ENCODE data around the gene TNKS2. TPM values are rescaled to one million over a fixed set of nuclear protein-coding genes. Genes with fewer than 3 reads are reported as not detected.

Gene TNKS2
- total RNA-seq, 4 donors from 2014 or later, result 26.2 to 40.3 (median 29.5) TPM

- in situ Hi-C loops (cut with MboI; ENCODE audit: low sequenced_read_pairs in 4 of 4) (no loop called here), intact Hi-C loops (cut with DNase I; ENCODE audit: low total_unique reads) (loop anchor here (2.0 to 5.0 kb wide), 3 partner anchors 39 to 678 kb away; partner anchors contain the start of gene TNKS2)
- no peaks in the 10 kb centered on the region for H3K4me1 ChIP-seq
- no peak overlapping the region for H3K27ac ChIP-seq
- H3K4me3 ChIP-seq, result no peak overlapping the region
- no peaks in the 10 kb centered on the region for H3K36me3 ChIP-seq
- ATAC-seq, result peak in 1 of 2 donors; percentile 26
- no peaks in the 10 kb centered on the region for H3K9me3 ChIP-seq
- H3K27me3 ChIP-seq, result no peaks in the 10 kb centered on the region
- no peak for TF ChIP-seq CTCF (IDR thresholded peaks at IDR 0.05 in 4 of 5, conservative IDR thresholded peaks at IDR 0.05 in 1 of 5)
- no peak for TF ChIP-seq POLR2A (IDR thresholded peaks at IDR 0.05)
- DNase-seq, result no peak
Observed at GRCh38 chr10:91759581-91759986, 38.6 kb upstream of the TNKS2 start.

- Histone ChIP-seq H3K27me3 (no peaks in the 10 kb centered on the region), H3K4me3 (no peak overlapping the region), H3K9me3 (no peaks in the 10 kb centered on the region), H3K36me3 (no peaks in the 10 kb centered on the region), H3K4me1 (no peaks in the 10 kb centered on the region), H3K27ac (no peak overlapping the region)
- in situ Hi-C loops (cut with MboI; ENCODE audit: low sequenced_read_pairs in 4 of 4), result no loop called here
- TF ChIP-seq CTCF (IDR thresholded peaks at IDR 0.05 in 4 of 5, conservative IDR thresholded peaks at IDR 0.05 in 1 of 5), result no peak
- TF ChIP-seq POLR2A (IDR thresholded peaks at IDR 0.05), result no peak
- intact Hi-C loops (cut with DNase I; ENCODE audit: low total_unique reads), result no loop called here
- ATAC-seq (no peak), DNase-seq (no peak)
Observed at GRCh38 chr10:91761721-91762120, 36.5 kb upstream of the TNKS2 start.

DNA sequence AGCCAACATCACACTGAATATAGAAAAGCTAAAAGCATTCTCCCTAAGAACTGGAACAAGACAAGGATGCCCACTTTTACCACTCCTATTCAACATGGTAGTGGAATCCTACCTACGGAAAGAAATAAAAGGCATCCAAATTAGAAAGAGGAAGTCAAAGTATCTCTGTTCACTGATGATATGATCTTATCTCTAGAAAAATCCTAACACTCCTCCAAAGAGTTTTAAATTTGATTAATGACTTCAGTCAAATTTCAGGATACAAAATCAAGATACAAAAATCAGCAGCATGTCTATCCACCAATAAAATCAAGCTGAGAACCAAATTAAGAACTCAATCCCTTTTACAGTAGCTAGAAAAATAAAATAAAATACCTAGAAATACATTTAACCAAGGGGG is 35.3 kb upstream of the TNKS2 start:
- in situ Hi-C loops (cut with MboI; ENCODE audit: low sequenced_read_pairs in 4 of 4) (no loop called here), intact Hi-C loops (cut with DNase I; ENCODE audit: low total_unique reads) (no loop called here)
- H3K27me3 ChIP-seq, result no peaks in the 10 kb centered on the region
- no peak for TF ChIP-seq CTCF (IDR thresholded peaks at IDR 0.05 in 4 of 5, conservative IDR thresholded peaks at IDR 0.05 in 1 of 5)
- TF ChIP-seq POLR2A (IDR thresholded peaks at IDR 0.05), result no peak
- no peaks in the 10 kb centered on the region for H3K36me3 ChIP-seq
- H3K4me3 ChIP-seq, result no peak overlapping the region
- H3K9me3 ChIP-seq, result no peaks in the 10 kb centered on the region
- ATAC-seq (no peak), DNase-seq (no peak)
- H3K27ac ChIP-seq, result no peak overlapping the region
- H3K4me1 ChIP-seq, result no peaks in the 10 kb centered on the region

DNA sequence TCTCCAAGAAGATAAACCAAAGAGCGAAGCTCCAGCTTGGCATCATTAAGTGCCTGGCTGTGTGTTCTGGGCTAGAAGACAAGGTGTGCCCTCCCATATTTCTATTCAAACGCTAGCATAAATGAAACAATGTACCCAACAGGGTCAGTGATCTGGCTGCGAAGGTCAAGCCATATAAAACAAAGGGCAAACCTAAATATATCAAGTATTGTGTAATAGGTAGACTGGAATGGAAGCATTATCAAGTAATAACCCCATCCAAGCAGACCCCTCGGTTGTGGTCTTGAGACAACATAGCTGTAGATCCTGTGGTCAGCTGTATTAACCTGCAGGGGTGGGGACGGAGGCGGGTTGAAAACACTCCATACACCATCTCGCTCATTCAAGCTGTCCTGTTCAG is 31.6 kb upstream of the TNKS2 start:
- intact Hi-C loops (cut with DNase I; ENCODE audit: low total_unique reads), result no loop called here
- in situ Hi-C loops (cut with MboI; ENCODE audit: low sequenced_read_pairs in 4 of 4), result no loop called here

More for the DNA sequence above, 31.6 kb upstream of the TNKS2 start:
- no peak overlapping the region for H3K27ac ChIP-seq
- TF ChIP-seq POLR2A (IDR thresholded peaks at IDR 0.05) (no peak), CTCF (IDR thresholded peaks at IDR 0.05 in 4 of 5, conservative IDR thresholded peaks at IDR 0.05 in 1 of 5) (no peak)
- no peaks in the 10 kb centered on the region for H3K36me3 ChIP-seq
- H3K4me3 ChIP-seq, result no peak overlapping the region
- no peaks in the 10 kb centered on the region for H3K4me1 ChIP-seq
- ATAC-seq, result no peak
- no peak for DNase-seq
- no peaks in the 10 kb centered on the region for H3K27me3 ChIP-seq
- no peaks in the 10 kb centered on the region for H3K9me3 ChIP-seq

Measured in gastrocnemius medialis (tissue), 4 donors.